ENCODE results near the gene RASSF7.

The RASSF7 gene

GRCh38 chr11:554428-555226 is 6.1 kb upstream of the RASSF7 start:
- TF ChIP-seq CTCF (IDR thresholded peaks at IDR 0.05; ENCODE audit: insufficient read depth, low read length, poor library complexity, severe bottlenecking) = peak; percentile 68
- Histone ChIP-seq H3K4me3 (replicated peaks; ENCODE audit: low read depth, low read length) (peak overlapping the region; percentile 49), H3K27me3 (replicated peaks; ENCODE audit: control insufficient read depth, insufficient read depth, low read length) (peaks cover 2% of the 10 kb centered on the region), H3K36me3 (ENCODE audit: control insufficient read depth, insufficient read depth, low read length) (no peaks in the 10 kb centered on the region)
- peak; percentile 82 for DNase-seq (ENCODE audit: extremely low read depth, insufficient read length)

GRCh38 chr11:555227-555779 is 5.5 kb upstream of the RASSF7 start:
- Histone ChIP-seq H3K4me3 (replicated peaks; ENCODE audit: low read depth, low read length) (peak overlapping the region; percentile 39), H3K36me3 (ENCODE audit: control insufficient read depth, insufficient read depth, low read length) (no peaks in the 10 kb centered on the region), H3K27me3 (replicated peaks; ENCODE audit: control insufficient read depth, insufficient read depth, low read length) (peaks cover 2% of the 10 kb centered on the region)
- DNase-seq (ENCODE audit: extremely low read depth, insufficient read length) = no peak
- TF ChIP-seq CTCF (IDR thresholded peaks at IDR 0.05; ENCODE audit: insufficient read depth, low read length, poor library complexity, severe bottlenecking) = no peak

- DNase-seq (ENCODE audit: extremely low read depth, insufficient read length) = no peak
- Histone ChIP-seq H3K4me3 (replicated peaks; ENCODE audit: low read depth, low read length) (no peak overlapping the region), H3K27me3 (replicated peaks; ENCODE audit: control insufficient read depth, insufficient read depth, low read length) (peaks cover 2% of the 10 kb centered on the region), H3K36me3 (ENCODE audit: control insufficient read depth, insufficient read depth, low read length) (no peaks in the 10 kb centered on the region)
- no peak for TF ChIP-seq CTCF (IDR thresholded peaks at IDR 0.05; ENCODE audit: insufficient read depth, low read length, poor library complexity, severe bottlenecking)
These were observed 4.7 kb upstream of the RASSF7 start for GRCh38 chr11:555780-556661.

GRCh38 chr11:556662-557256 is 4.0 kb upstream of the RASSF7 start:
- DNase-seq (ENCODE audit: extremely low read depth, insufficient read length) = no peak
- TF ChIP-seq CTCF (IDR thresholded peaks at IDR 0.05; ENCODE audit: insufficient read depth, low read length, poor library complexity, severe bottlenecking) = no peak
- H3K4me3 ChIP-seq (replicated peaks; ENCODE audit: low read depth, low read length) = no peak overlapping the region

GRCh38 chr11:557328-558132 is 3.2 kb upstream of the RASSF7 start:
- Histone ChIP-seq H3K27me3 (replicated peaks; ENCODE audit: control insufficient read depth, insufficient read depth, low read length) (peaks cover 2% of the 10 kb centered on the region), H3K4me3 (replicated peaks; ENCODE audit: low read depth, low read length) (no peak overlapping the region), H3K36me3 (ENCODE audit: control insufficient read depth, insufficient read depth, low read length) (no peaks in the 10 kb centered on the region)
- no peak for TF ChIP-seq CTCF (IDR thresholded peaks at IDR 0.05; ENCODE audit: insufficient read depth, low read length, poor library complexity, severe bottlenecking)
- no peak for DNase-seq (ENCODE audit: extremely low read depth, insufficient read length)

More at GRCh38 chr11:556662-557256, 4.0 kb upstream of the RASSF7 start:
- no peaks in the 10 kb centered on the region for H3K36me3 ChIP-seq (ENCODE audit: control insufficient read depth, insufficient read depth, low read length)
- peaks cover 2% of the 10 kb centered on the region for H3K27me3 ChIP-seq (replicated peaks; ENCODE audit: control insufficient read depth, insufficient read depth, low read length)
